ENCODE data around the gene CALR3. TPM values are rescaled to one million over a fixed set of nuclear protein-coding genes. Genes with fewer than 3 reads are reported as not detected.

Gene CALR3
- total and polyA plus RNA-seq, 2 experiments from 2014 or later: not detected

- no peak overlapping the region for H2AFZ ChIP-seq
- DNase-seq (ENCODE audit: low spot score): no peak
- no peak overlapping the region for H3K4me3 ChIP-seq
- H3K27ac ChIP-seq: no peak overlapping the region
- H3K4me1 ChIP-seq (ENCODE audit: insufficient read depth): no peaks in the 10 kb centered on the region
- H3K4me2 ChIP-seq: no peak overlapping the region
- H3K27me3 ChIP-seq: no peaks in the 10 kb centered on the region
- H3K9me2 ChIP-seq (replicated peaks; ENCODE audit: insufficient read depth): no peaks in the 10 kb centered on the region
- H4K20me1 ChIP-seq (ENCODE audit: insufficient read depth, poor library complexity, severe bottlenecking): no peaks in the 10 kb centered on the region
- WGBS (ENCODE audit: low lambda C conversion rate, missing lambda C conversion rate): 95% methylated on average over 33 of the region's 33 CpGs
- no peak for TF ChIP-seq EZH2 (IDR thresholded peaks at IDR 0.05; ENCODE audit: borderline replicate concordance)
- no peak for TF ChIP-seq EZH2phosphoT487 (IDR thresholded peaks at IDR 0.05; ENCODE audit: low read depth, severe bottlenecking, unreplicated experiment)
- TF ChIP-seq CTCF (IDR thresholded peaks at IDR 0.05; ENCODE audit: poor library complexity): no peak
- no peaks in the 10 kb centered on the region for H3K36me3 ChIP-seq (replicated peaks; ENCODE audit: insufficient read depth, low read depth)
- H3K79me2 ChIP-seq: no peaks in the 10 kb centered on the region
- no peaks in the 10 kb centered on the region for H3K9me3 ChIP-seq (ENCODE audit: low read depth)
These were observed 22.7 kb upstream of the CALR3 start for GRCh38 chr19:16518483-16519229.

GRCh38 chr19:16518061-16518460 is 22.1 kb upstream of the CALR3 start:
- H3K27ac ChIP-seq: no peak overlapping the region
- H3K79me2 ChIP-seq: no peaks in the 10 kb centered on the region
- H3K4me1 ChIP-seq (ENCODE audit: insufficient read depth): no peaks in the 10 kb centered on the region
- H3K36me3 ChIP-seq (replicated peaks; ENCODE audit: insufficient read depth, low read depth): no peaks in the 10 kb centered on the region
- TF ChIP-seq EZH2phosphoT487 (IDR thresholded peaks at IDR 0.05; ENCODE audit: low read depth, severe bottlenecking, unreplicated experiment) (no peak), CTCF (IDR thresholded peaks at IDR 0.05; ENCODE audit: poor library complexity) (no peak), EZH2 (IDR thresholded peaks at IDR 0.05; ENCODE audit: borderline replicate concordance) (no peak)
- no peaks in the 10 kb centered on the region for H3K9me3 ChIP-seq (ENCODE audit: low read depth)
- WGBS (ENCODE audit: low lambda C conversion rate, missing lambda C conversion rate): 95% methylated on average over 14 of the region's 14 CpGs
- H2AFZ ChIP-seq: no peak overlapping the region
- DNase-seq (ENCODE audit: low spot score): no peak
- H3K9me2 ChIP-seq (replicated peaks; ENCODE audit: insufficient read depth): no peaks in the 10 kb centered on the region
- no peak overlapping the region for H3K4me3 ChIP-seq
- no peak overlapping the region for H3K4me2 ChIP-seq
- H4K20me1 ChIP-seq (ENCODE audit: insufficient read depth, poor library complexity, severe bottlenecking): no peaks in the 10 kb centered on the region
- H3K27me3 ChIP-seq: no peaks in the 10 kb centered on the region

- H3K9me2 ChIP-seq (replicated peaks; ENCODE audit: insufficient read depth): no peaks in the 10 kb centered on the region
These were observed 21.1 kb upstream of the CALR3 start for GRCh38 chr19:16516923-16517610.

More at GRCh38 chr19:16516923-16517610, 21.1 kb upstream of the CALR3 start:
- H3K79me2 ChIP-seq: no peaks in the 10 kb centered on the region
- H3K36me3 ChIP-seq (replicated peaks; ENCODE audit: insufficient read depth, low read depth): no peaks in the 10 kb centered on the region
- no peak overlapping the region for H2AFZ ChIP-seq
- TF ChIP-seq EZH2phosphoT487 (IDR thresholded peaks at IDR 0.05; ENCODE audit: low read depth, severe bottlenecking, unreplicated experiment) (no peak), EZH2 (IDR thresholded peaks at IDR 0.05; ENCODE audit: borderline replicate concordance) (no peak), CTCF (IDR thresholded peaks at IDR 0.05; ENCODE audit: poor library complexity) (no peak)
- no peak overlapping the region for H3K4me3 ChIP-seq
- no peak overlapping the region for H3K27ac ChIP-seq
- no peaks in the 10 kb centered on the region for H3K4me1 ChIP-seq (ENCODE audit: insufficient read depth)
- 90% methylated on average over 14 of the region's 14 CpGs for WGBS (ENCODE audit: low lambda C conversion rate, missing lambda C conversion rate)
- no peak for DNase-seq (ENCODE audit: low spot score)
- no peaks in the 10 kb centered on the region for H3K9me3 ChIP-seq (ENCODE audit: low read depth)
- H3K4me2 ChIP-seq: no peak overlapping the region
- no peaks in the 10 kb centered on the region for H4K20me1 ChIP-seq (ENCODE audit: insufficient read depth, poor library complexity, severe bottlenecking)
- H3K27me3 ChIP-seq: no peaks in the 10 kb centered on the region
